WTC11 (cell line): ENCODE measurements around the gene SEC16A. TPM values are rescaled to one million over a fixed set of nuclear protein-coding genes. Genes with fewer than 3 reads are reported as not detected.

Experiments
- ATAC-seq: fragments of 200-7000 bp; cut with Tn5 transposase; 2 replicates; pipeline ENCODE4 v1.10.0; 2021; ENCODE audit warnings: mild to moderate bottlenecking, moderate library complexity
- CTCF ChIA-PET: fragments of 300-600 bp; sonication (Branson Sonifier 250); formaldehyde crosslinking; loops from one replicate; lab custom pipeline; 2021; ENCODE audit warnings: antibody characterized with exemption; lab: Charles Lee
- POLR2A ChIA-PET: fragments of 350-600 bp; sonication (Branson Sonifier 250); formaldehyde crosslinking; loops from one replicate; lab custom pipeline; 2021; ENCODE audit warnings: antibody characterized with exemption; lab: Charles Lee
- DNase-seq: peaks from one replicate; pipeline ENCODE4 v3.0.0; 2021; ENCODE audit warnings: low spot score
- H3K27ac Mint-ChIP-seq: 2 replicates; pipeline ENCODE4 v1.8.0; 2021; ENCODE audit warnings: mixed read lengths
- H3K27me3 Mint-ChIP-seq: 2 replicates; pipeline ENCODE4 v1.8.0; 2021; ENCODE audit warnings: low read depth, mild to moderate bottlenecking, moderate library complexity, mixed read lengths
- H3K36me3 Mint-ChIP-seq: 2 replicates; pipeline ENCODE4 v1.8.0; 2021; ENCODE audit warnings: mixed read lengths
- H3K4me1 Mint-ChIP-seq: 2 replicates; pipeline ENCODE4 v1.8.0; 2022; ENCODE audit warnings: mixed read lengths
- H3K4me3 Mint-ChIP-seq: 2 replicates; pipeline ENCODE4 v1.8.0; 2021; ENCODE audit warnings: mild to moderate bottlenecking, moderate library complexity, mixed read lengths
- H3K9me3 Mint-ChIP-seq: 2 replicates; pipeline ENCODE4 v1.8.0; 2021; ENCODE audit warnings: mixed read lengths
- ETV6 ChIP-seq: sonication (generic); formaldehyde crosslinking; IDR thresholded peaks from 2 replicates; pipeline ENCODE4 v1.8.1; 2022; ENCODE audit warnings: mild to moderate bottlenecking, missing genetic modification reagents
- FOXK1 ChIP-seq: sonication (generic); formaldehyde crosslinking; IDR thresholded peaks from 2 replicates; pipeline ENCODE4 v1.8.0; 2022; ENCODE audit warnings: mild to moderate bottlenecking, moderate library complexity, missing genetic modification reagents
- FOXP1 ChIP-seq: sonication (generic); formaldehyde crosslinking; IDR thresholded peaks from 2 replicates; pipeline ENCODE4 v1.8.0; 2022; ENCODE audit warnings: missing genetic modification reagents, mild to moderate bottlenecking, moderate library complexity, borderline replicate concordance
- GRHL2 ChIP-seq: fragments of 250-450 bp; sonication (Bioruptor Pico); IDR thresholded peaks from 2 replicates; pipeline ENCODE4 v1.8.0; 2022; ENCODE audit warnings: mild to moderate bottlenecking, moderate library complexity; ENCODE audit not compliant: insufficient replicate concordance, severe bottlenecking
- HMGXB4 ChIP-seq: sonication (generic); formaldehyde crosslinking; IDR thresholded peaks from 2 replicates; pipeline ENCODE4 v1.8.1; 2023; ENCODE audit warnings: mild to moderate bottlenecking, moderate library complexity, missing genetic modification reagents
- RELA ChIP-seq: sonication (generic); formaldehyde crosslinking; IDR thresholded peaks from 2 replicates; pipeline ENCODE4 v1.8.1; 2022; ENCODE audit warnings: missing genetic modification reagents, mild to moderate bottlenecking, borderline replicate concordance
- TEAD1 ChIP-seq: sonication (generic); formaldehyde crosslinking; IDR thresholded peaks from 2 replicates; pipeline ENCODE4 v1.8.0; 2022; ENCODE audit warnings: mild to moderate bottlenecking, missing genetic modification reagents
- TEAD4 ChIP-seq: sonication (generic); formaldehyde crosslinking; IDR thresholded peaks from 2 replicates; pipeline ENCODE4 v1.8.0; 2022; ENCODE audit warnings: mild to moderate bottlenecking, missing genetic modification reagents
- TP53 ChIP-seq: sonication (generic); formaldehyde crosslinking; IDR thresholded peaks from 2 replicates; pipeline ENCODE4 v1.8.1; 2023; ENCODE audit warnings: mild to moderate bottlenecking, missing genetic modification reagents
- USF2 ChIP-seq: sonication (generic); formaldehyde crosslinking; IDR thresholded peaks from 2 replicates; pipeline ENCODE4 v1.8.1; 2023; ENCODE audit warnings: mild to moderate bottlenecking, missing genetic modification reagents, moderate library complexity
- ZNF423 ChIP-seq: fragments of 250-450 bp; sonication (Bioruptor Pico); IDR thresholded peaks from 2 replicates; pipeline ENCODE4 v2.1.2; 2022; ENCODE audit warnings: mild to moderate bottlenecking, moderate library complexity
- ZNF671 ChIP-seq: fragments of 250-450 bp; sonication (Bioruptor Pico); IDR thresholded peaks from 2 replicates; pipeline ENCODE4 v1.8.0; 2021; ENCODE audit warnings: mild to moderate bottlenecking
- total RNA-seq: library from RNA; stranded (reverse); gene quantifications from 3 replicates; pipeline ENCODE4 v1.2.3, GENCODE V29; 2021
- TF ChIP-seq, protein P1 (sequence below): fragments of 250-450 bp; sonication (Bioruptor Pico); IDR thresholded peaks from 2 replicates; pipeline ENCODE4 v1.9.0; 2021; ENCODE audit warnings: mild to moderate bottlenecking
- TF ChIP-seq, protein P2 (sequence below): fragments of 250-450 bp; sonication (Bioruptor Pico); IDR thresholded peaks from 2 replicates; pipeline ENCODE4 v2.1.2; 2022; ENCODE audit warnings: mild to moderate bottlenecking, moderate library complexity

Gene SEC16A
- total RNA-seq, 1 experiment from 2014 or later, result 70.9 TPM

- no peak for DNase-seq
- CTCF ChIA-PET, result interaction anchor here (0.9 to 3.4 kb wide), 5 partner anchors 11 to 100 kb away, joined by 4 to 15 read pairs (median 6); no protein-coding TSS in a partner anchor
- POLR2A ChIA-PET, result no interaction called here
- Mint-ChIP-seq H3K4me1 (peaks cover 21% of the 10 kb centered on the region), H3K27ac (no peak overlapping the region)
- TF ChIP-seq GRHL2 (no peak), ETV6 (CRISPR knock-in tag) (no peak), FOXP1 (CRISPR knock-in tag) (0 out of 2 replicates have a peak, but pooled peaks have one; percentile 37), TEAD1 (CRISPR knock-in tag) (no peak)
- TF ChIP-seq, protein P1, sequence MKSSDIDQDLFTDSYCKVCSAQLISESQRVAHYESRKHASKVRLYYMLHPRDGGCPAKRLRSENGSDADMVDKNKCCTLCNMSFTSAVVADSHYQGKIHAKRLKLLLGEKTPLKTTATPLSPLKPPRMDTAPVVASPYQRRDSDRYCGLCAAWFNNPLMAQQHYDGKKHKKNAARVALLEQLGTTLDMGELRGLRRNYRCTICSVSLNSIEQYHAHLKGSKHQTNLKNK (CRISPR knock-in tag), result no peak
- TF ChIP-seq, all 79 proteins: peak for 1
- Mint-ChIP-seq H3K4me3 (no peak overlapping the region), H3K9me3 (no peaks in the 10 kb centered on the region), H3K36me3 (no peaks in the 10 kb centered on the region), H3K27me3 (no peaks in the 10 kb centered on the region)
- ATAC-seq, result no peak
Observed at GRCh38 chr9:136528716-136529341, 46.0 kb upstream of the SEC16A start.

DNA sequence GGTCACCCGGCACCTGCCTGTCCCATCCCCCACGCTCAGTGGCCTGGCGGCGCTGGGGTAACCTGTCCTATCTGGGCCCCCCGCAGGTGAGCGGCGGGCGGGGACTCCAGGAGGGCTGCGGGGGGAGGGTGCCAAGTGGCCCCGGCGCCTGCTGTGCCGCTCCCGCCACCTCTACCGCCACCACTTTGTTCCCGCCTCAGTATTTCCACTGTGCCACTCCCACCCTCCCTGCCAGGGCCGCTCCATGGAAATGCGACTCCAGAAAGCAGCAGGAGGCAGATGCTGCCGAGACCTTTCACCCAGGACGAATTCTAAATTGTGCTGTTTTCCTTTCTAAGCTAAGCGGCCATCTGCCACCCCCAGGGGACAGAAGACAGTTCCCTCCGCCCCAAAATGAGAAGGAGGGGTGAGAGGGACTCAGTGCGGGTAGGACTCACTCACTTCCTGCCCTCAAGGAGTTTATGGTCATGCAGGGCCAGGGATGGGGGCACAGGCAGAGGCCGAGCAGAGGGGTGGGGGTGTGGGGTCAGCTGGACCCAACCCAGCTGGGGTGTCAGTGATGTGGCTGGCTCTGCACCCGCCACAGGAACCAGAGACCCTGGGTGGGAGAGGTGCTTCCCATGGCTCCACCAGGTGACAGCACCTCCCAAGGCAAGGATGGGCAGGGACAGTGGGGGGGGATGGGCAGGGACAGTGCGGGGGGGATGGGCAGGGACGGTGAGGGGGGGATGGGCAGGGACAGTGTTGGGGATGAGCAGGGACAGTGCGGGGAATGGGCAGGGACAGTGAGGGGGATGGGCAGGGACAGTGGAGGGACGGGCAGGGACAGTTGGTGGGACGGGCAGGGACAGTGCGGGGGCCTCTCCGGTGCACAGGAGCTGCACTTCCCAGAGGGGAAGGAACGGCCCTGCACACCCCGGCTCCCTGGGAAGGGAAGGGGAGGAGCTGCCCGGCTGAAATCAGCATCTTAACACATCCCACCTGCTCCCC is 45.2 kb upstream of the SEC16A start:
- Mint-ChIP-seq H3K9me3 (no peaks in the 10 kb centered on the region), H3K27me3 (no peaks in the 10 kb centered on the region), H3K36me3 (no peaks in the 10 kb centered on the region), H3K4me1 (peaks cover 21% of the 10 kb centered on the region), H3K27ac (peak overlapping the region; percentile 76; the same call in 1 of the 2 replicates), H3K4me3 (no peak overlapping the region)
- ATAC-seq (no peak), DNase-seq (no peak)
- POLR2A ChIA-PET, result no interaction called here
- CTCF ChIA-PET, result interaction anchor here (3.2 to 3.4 kb wide), 2 partner anchors 12 to 99 kb away, joined by 12 to 15 read pairs; no protein-coding TSS in a partner anchor
- TF ChIP-seq ZNF423 (CRISPR knock-in tag), result peak; percentile 35; the same call in 1 of the 2 replicates
- TF ChIP-seq USF2 (CRISPR knock-in tag), result no peak

GRCh38 chr9:136527131-136527530 is 44.3 kb upstream of the SEC16A start:
- TF ChIP-seq ETV6 (CRISPR knock-in tag) (no peak), TP53 (no peak), ZNF671 (CRISPR knock-in tag) (no peak), RELA (no peak), TEAD4 (no peak)
- TF ChIP-seq, protein P2, sequence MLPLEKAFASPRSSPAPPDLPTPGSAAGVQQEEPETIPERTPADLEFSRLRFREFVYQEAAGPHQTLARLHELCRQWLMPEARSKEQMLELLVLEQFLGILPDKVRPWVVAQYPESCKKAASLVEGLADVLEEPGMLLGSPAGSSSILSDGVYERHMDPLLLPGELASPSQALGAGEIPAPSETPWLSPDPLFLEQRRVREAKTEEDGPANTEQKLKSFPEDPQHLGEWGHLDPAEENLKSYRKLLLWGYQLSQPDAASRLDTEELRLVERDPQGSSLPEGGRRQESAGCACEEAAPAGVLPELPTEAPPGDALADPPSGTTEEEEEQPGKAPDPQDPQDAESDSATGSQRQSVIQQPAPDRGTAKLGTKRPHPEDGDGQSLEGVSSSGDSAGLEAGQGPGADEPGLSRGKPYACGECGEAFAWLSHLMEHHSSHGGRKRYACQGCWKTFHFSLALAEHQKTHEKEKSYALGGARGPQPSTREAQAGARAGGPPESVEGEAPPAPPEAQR (CRISPR knock-in tag), result no peak
- TF ChIP-seq, all 79 proteins: peak for 0
- no peak for ATAC-seq
- H3K4me1 Mint-ChIP-seq, result peaks cover 16% of the 10 kb centered on the region
- DNase-seq, result no peak
- no peak overlapping the region for H3K27ac Mint-ChIP-seq
- CTCF ChIA-PET, result interaction anchor here (3.4 kb wide), 1 partner anchor 12 kb away, joined by 15 read pairs; no protein-coding TSS in a partner anchor
- no peaks in the 10 kb centered on the region for H3K27me3 Mint-ChIP-seq
- H3K4me3 Mint-ChIP-seq, result no peak overlapping the region
- H3K36me3 Mint-ChIP-seq, result no peaks in the 10 kb centered on the region
- POLR2A ChIA-PET, result no interaction called here
- no peaks in the 10 kb centered on the region for H3K9me3 Mint-ChIP-seq

- TF ChIP-seq FOXK1 (CRISPR knock-in tag), result no peak
- peak; percentile 26; the same call in 1 of the 2 replicates for TF ChIP-seq HMGXB4
- TF ChIP-seq, all 79 proteins: peak for 1
- Mint-ChIP-seq H3K27me3 (no peaks in the 10 kb centered on the region), H3K9me3 (no peaks in the 10 kb centered on the region), H3K36me3 (no peaks in the 10 kb centered on the region), H3K4me1 (peaks cover 16% of the 10 kb centered on the region), H3K27ac (no peak overlapping the region), H3K4me3 (no peak overlapping the region)
- ATAC-seq (no peak), DNase-seq (no peak)
- CTCF ChIA-PET, result no interaction called here
- POLR2A ChIA-PET, result no interaction called here
Observed at GRCh38 chr9:136526625-136527066, 43.8 kb upstream of the SEC16A start.
